HG02840 (cell line): ENCODE measurements around the gene INHBC.

Source experiments
- ATAC-seq: cut with Tn5 transposase; IDR thresholded peaks from one replicate; pipeline ENCODE4 v1.9.1; 2021; ENCODE audit warnings: mild to moderate bottlenecking, moderate library complexity, moderate number of reproducible peaks; ENCODE audit not compliant: unreplicated experiment, low FRiP score

Gene INHBC

DNA sequence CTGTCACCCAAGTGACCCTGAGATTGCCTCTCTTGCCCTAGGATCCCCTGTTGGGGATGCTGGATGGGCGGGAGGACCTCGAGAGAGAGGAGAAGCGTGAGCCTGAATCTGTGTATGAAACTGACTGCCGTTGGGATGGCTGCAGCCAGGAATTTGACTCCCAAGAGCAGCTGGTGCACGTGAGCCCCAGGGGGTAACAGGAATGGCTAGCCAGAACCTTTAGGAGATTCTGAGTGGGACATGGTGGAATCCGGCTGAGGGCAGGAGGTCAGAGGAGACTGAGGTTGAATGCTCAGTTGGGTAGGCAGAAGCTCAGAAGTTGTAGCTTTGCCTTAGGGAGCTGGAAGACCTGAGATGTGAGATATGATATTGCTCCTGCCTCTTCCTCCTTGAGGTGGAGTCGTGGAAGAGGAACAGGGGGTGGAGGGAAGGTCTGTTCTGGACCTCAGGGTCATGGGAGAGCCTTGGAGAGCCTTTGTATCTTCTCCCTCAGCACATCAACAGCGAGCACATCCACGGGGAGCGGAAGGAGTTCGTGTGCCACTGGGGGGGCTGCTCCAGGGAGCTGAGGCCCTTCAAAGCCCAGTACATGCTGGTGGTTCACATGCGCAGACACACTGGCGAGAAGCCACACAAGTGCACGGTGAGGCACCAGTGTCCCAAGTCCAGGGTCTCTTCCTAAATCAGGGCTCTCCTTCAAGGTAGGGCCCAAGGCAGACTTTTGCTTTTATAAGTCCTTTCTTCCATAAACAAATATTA lies 31.3 kb downstream of the INHBC start:
- no peak for ATAC-seq

DNA sequence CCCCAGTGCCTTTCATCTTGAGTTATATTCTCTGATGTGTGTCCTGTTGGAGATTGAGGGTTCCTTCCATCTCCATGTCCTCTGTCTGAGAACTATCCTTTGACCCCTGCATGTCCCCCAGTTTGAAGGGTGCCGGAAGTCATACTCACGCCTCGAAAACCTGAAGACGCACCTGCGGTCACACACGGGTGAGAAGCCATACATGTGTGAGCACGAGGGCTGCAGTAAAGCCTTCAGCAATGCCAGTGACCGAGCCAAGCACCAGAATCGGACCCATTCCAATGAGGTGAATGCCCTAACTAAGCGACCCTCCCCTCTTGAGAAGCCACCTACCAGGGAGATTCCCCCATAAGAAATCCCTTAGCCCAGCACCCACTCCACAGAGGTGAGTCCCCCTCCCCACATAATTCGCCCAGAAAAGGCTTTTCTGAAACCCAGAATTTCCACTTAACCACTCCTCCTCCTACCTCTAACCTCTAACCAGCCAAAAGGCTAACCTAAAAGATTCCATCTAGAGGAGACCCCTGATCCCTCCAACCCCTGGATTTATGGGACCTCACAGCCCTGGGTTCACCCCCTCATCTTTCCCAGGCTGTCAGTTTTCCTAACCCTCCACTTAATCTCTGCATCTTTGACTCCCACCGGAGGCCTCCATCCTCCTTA lies 32.8 kb downstream of the INHBC start:
- ATAC-seq, result no peak

DNA sequence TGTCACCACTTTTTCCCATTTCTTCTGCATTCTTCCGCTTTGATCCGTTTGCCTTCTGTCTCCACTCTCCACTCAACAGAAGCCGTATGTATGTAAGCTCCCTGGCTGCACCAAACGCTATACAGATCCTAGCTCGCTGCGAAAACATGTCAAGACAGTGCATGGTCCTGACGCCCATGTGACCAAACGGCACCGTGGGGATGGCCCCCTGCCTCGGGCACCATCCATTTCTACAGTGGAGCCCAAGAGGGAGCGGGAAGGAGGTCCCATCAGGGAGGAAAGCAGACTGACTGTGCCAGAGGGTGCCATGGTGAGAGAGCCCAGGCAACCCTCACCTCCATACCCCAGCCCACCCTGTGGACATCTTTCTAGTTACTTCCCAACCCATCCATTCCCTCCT lies 33.3 kb downstream of the INHBC start:
- ATAC-seq, result no peak

- ATAC-seq, result no peak
These were observed 34.9 kb downstream of the INHBC start for GRCh38 chr12:57469296-57470164.

DNA sequence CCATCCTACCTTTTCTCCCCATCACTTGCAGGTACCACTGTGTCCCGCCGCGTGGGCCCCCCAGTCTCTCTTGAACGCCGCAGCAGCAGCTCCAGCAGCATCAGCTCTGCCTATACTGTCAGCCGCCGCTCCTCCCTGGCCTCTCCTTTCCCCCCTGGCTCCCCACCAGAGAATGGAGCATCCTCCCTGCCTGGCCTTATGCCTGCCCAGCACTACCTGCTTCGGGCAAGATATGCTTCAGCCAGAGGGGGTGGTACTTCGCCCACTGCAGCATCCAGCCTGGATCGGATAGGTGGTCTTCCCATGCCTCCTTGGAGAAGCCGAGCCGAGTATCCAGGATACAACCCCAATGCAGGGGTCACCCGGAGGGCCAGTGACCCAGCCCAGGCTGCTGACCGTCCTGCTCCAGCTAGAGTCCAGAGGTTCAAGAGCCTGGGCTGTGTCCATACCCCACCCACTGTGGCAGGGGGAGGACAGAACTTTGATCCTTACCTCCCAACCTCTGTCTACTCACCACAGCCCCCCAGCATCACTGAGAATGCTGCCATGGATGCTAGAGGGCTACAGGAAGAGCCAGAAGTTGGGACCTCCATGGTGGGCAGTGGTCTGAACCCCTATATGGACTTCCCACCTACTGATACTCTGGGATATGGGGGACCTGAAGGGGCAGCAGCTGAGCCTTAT lies 35.8 kb downstream of the INHBC start:
- ATAC-seq, result no peak

DNA sequence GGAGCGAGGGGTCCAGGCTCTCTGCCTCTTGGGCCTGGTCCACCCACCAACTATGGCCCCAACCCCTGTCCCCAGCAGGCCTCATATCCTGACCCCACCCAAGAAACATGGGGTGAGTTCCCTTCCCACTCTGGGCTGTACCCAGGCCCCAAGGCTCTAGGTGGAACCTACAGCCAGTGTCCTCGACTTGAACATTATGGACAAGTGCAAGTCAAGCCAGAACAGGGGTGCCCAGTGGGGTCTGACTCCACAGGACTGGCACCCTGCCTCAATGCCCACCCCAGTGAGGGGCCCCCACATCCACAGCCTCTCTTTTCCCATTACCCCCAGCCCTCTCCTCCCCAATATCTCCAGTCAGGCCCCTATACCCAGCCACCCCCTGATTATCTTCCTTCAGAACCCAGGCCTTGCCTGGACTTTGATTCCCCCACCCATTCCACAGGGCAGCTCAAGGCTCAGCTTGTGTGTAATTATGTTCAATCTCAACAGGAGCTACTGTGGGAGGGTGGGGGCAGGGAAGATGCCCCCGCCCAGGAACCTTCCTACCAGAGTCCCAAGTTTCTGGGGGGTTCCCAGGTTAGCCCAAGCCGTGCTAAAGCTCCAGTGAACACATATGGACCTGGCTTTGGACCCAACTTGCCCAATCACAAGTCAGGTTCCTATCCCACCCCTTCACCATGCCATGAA lies 36.5 kb downstream of the INHBC start:
- ATAC-seq, result no peak

DNA sequence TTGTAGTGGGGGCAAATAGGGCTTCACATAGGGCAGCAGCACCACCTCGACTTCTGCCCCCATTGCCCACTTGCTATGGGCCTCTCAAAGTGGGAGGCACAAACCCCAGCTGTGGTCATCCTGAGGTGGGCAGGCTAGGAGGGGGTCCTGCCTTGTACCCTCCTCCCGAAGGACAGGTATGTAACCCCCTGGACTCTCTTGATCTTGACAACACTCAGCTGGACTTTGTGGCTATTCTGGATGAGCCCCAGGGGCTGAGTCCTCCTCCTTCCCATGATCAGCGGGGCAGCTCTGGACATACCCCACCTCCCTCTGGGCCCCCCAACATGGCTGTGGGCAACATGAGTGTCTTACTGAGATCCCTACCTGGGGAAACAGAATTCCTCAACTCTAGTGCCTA lies 37.1 kb downstream of the INHBC start:
- ATAC-seq, result no peak

- ATAC-seq, result no peak
These were observed 37.8 kb downstream of the INHBC start for GRCh38 chr12:57472391-57472790.

- no peak for ATAC-seq
These were observed 38.8 kb downstream of the INHBC start for GRCh38 chr12:57473392-57473791.

DNA sequence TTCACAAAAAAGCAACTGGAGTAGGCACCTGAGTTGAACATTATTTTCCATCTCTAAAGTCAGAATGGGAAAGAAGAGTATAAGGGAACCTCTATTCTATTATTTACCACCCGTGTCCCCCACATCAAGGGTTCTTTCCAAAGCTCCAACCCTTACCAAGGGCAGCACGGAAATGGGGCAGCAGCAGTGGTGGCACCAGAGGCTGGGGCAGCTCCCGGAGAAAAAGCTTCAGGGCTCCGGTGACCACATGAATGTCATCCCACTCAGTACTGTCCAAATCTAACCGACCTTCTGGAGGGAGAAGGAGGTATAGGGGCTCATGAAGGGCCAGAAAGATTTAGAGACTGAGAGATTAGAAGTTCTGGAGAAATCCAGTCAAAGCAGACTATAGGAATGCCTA lies 39.3 kb downstream of the INHBC start:
- ATAC-seq, result no peak

DNA sequence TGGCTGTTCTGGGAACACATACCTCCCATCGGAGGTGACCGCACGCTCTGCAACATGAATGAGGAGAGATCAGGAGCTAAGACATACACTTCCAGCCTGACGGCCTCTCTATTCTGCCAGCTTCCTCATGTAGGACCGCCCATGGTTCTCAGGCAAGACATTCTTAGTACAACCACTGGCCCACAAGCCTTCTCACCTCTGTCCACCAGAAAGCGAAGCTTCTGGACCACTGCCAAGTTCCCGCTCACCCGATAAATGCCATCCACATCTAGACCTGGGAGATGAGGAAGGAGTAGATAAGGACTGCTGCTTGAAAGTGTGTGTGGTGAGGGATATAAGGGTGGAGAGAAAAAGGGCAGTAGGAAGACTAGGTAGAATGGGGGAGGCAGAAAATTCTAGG lies 39.8 kb downstream of the INHBC start:
- ATAC-seq, result no peak

DNA sequence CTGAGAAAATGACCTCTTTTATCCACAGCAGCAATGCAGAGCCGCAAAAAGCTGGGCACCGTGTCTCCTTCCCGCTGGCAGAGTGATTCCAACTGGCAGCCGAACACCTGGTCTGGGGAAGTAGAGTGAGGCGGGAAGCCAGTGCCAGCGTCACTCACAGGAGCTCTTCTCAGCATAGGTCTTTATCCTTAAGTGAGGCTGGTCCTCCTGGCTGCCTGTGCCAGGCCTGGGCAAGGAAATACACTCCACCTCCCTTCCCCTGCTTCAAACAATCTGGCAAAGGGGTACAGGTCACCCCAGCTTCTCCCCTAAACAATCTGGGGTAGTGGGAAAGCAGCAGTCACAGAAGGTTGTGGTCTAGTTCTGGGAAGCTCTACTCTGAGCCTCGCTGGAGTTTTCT lies 40.3 kb downstream of the INHBC start:
- no peak for ATAC-seq

- no peak for ATAC-seq
These were observed 40.9 kb downstream of the INHBC start for GRCh38 chr12:57475271-57476161.

DNA sequence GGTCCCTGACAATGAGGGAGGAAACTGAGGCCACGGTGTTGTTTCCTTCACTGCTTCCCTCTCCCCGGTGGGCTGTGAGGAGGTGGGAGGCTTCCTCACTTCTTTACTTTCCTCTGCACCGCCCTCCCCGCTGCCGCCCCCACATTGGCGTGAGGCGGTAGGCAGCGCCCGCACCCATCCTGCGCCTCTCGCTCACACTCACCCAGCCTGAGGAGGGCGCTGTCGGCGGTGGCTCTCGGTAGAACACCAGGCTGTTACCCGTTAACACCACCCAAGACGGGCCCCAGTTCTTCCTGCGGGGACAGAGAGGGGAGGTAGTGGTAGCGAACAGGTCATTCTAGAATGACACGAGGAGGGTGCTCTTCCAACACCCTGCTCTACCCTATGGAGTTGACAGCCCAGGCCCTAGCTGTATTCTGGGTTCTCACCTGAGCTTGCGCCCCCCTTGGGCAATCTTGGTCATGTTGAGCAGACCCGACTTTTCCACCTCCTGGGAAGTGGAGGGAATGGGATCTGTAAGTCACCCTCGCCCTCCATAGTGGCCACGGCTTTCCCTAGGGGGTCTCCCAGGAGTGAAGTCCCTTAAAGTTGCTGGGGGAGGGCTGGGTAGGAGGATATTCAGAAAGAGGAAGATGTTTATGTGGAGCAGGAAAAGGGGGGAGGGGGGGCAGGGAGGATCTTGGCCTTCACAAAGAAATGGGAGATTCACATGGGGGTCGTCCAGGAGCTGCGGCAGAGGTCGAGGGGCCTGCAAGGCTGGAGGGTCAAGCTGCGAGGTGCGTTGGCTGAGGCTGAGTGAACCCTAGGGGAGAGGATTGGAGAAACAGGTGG lies 41.8 kb downstream of the INHBC start:
- no peak for ATAC-seq

DNA sequence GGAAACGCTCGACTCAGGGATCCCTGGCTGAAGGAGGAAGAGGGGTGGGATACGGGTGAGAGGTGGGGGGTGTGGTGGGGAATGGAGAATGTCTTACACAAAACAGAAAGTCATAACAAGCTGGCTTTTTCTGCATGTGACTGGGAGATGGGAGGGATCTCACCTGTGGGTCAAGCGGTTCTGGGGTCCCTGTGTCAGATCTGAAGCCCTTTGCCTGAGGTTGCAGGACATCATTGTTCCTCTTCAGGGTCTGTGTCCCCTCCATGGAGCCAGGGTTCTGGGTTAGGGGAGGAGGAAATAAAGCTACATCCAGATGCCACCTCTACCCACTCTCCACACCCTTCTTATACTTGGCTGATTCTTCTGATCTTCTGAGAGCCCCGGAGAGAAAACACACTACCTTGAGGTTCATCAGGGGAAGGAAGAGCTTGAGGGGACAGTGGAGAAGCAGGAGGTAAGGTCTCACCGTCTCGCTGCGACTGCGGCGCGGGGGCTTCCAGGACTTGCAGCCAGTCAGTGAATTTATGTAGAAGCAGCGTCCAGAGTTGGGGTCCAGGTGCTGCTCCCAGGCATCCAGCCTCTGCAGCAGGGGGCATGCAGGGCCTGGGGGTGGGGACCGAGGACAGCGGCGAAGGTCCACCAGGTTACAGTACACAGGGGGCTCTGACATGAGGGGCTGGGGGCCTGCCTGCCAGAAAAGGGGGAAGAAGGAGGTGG lies 42.6 kb downstream of the INHBC start:
- no peak for ATAC-seq

DNA sequence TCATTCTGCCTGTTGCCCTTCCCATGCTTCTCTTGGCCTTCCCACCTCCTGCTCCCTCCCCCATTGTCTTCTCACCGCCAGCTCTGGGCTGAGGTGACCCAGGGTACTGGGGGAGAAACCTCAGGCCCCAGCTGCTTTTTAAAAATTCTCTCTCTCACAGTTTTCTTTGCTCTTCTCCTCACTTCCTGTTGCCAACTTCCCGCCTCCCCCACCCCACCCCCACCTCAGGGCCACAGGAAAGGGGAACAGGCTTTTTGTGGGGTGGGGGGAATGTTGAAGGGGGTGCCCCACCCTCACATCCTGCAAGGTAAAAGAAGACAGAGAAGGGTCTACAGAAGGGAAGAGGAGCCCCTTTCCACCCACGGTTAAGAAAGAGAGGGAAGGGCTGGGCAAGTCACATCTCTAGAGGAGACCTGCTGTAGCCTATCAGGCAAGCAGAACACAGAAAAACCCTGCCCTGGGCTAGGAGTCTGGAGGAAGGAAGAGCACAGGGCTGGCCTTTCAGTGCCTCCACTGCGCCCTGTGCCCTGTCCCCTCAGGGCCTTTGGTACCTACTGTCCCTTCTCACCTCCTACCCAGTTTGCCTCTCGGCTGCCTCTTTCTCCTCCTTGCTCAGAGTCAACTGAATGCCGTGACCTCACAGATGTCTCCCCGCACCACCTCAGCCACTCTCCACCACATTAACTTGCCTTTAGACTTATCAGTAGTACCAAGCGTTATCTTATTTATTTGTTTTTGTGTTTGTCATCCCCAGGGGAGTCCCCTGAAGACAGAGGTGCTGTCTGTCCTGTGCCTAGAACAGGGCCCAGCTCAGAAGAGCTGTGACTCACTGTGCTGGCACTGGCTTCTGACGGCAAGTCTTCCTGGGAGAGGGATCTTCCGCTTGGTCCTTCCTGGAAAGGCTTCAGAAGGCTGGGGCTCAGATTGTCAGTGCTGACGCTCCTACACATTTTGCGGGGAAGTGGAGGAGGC lies 43.4 kb downstream of the INHBC start:
- ATAC-seq, result no peak

DNA sequence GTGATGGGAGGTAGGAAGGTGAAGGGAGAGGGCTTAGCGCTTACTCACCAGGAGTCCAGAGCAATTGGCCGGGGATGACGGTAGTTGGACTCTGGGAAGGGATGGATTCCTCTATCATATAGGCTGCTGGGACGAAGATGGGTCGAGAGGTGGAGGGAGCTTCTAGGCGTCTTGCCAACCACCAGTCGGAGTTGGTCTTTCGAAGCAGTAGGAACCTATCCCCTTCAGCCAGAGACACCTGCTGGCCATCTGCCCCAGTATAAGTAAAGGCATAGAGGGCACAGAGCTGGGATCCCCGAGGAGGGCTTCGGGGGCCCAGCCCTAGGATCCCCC lies 44.4 kb downstream of the INHBC start:
- ATAC-seq, result no peak
